Endothelial cell of umbilical vein (primary cell): ENCODE results near the gene LHFPL2.

Experiments
- EZH2 ChIP-seq: IDR thresholded peaks from 2 replicates; pipeline ENCODE4 v1.6.1; 2012; ENCODE audit warnings: borderline replicate concordance, low read depth, mild to moderate bottlenecking, moderate library complexity, low read length, inconsistent platforms; ENCODE audit not compliant: severe bottlenecking
- FOS ChIP-seq: IDR thresholded peaks from 2 replicates; pipeline ENCODE4 v1.6.1; 2011; ENCODE audit warnings: mild to moderate bottlenecking, low read length, moderate library complexity, borderline replicate concordance; ENCODE audit not compliant: insufficient read depth
- GATA2 ChIP-seq: IDR thresholded peaks from 2 replicates; pipeline ENCODE4 v1.7.0; 2011; ENCODE audit warnings: low read depth, mild to moderate bottlenecking, moderate library complexity, mixed read lengths, low read length; ENCODE audit not compliant: insufficient read length, insufficient read depth
- JUN ChIP-seq: IDR thresholded peaks from 2 replicates; pipeline ENCODE4 v1.6.1; 2011; ENCODE audit warnings: borderline replicate concordance, low read depth; ENCODE audit not compliant: insufficient read length, insufficient read depth
- MYC ChIP-seq: IDR thresholded peaks from one replicate; pipeline ENCODE4 v1.6.1; 2011; ENCODE audit warnings: mild to moderate bottlenecking, low read depth, low read length
- POLR2A ChIP-seq: IDR thresholded peaks from 2 replicates; pipeline ENCODE4 v1.6.1; 2012; ENCODE audit warnings: low read depth, mild to moderate bottlenecking, control low read depth, low read length
- POLR2AphosphoS5 ChIP-seq: IDR thresholded peaks from 2 replicates; pipeline ENCODE4 v1.6.1; 2012; ENCODE audit warnings: low read depth, mild to moderate bottlenecking, control low read depth, low read length, moderate library complexity; ENCODE audit not compliant: insufficient read depth
- TF ChIP-seq, protein P1 (sequence below), 2 donors: IDR thresholded peaks; 1 replicate in 1 of 2; 2 replicates in 1 of 2; pipeline ENCODE4 v1.5.1; 2011; ENCODE audit warnings: low read length in 2 of 2, mild to moderate bottlenecking in 2 of 2, moderate library complexity in 2 of 2, control low read depth in 1 of 2, inconsistent platforms in 1 of 2, low read depth in 1 of 2; ENCODE audit not compliant: insufficient read depth in 1 of 2; ENCODE audit errors: extremely low read depth in 1 of 2
- TF ChIP-seq, protein P2 (sequence below): IDR thresholded peaks from 2 replicates; pipeline ENCODE4 v1.6.1; 2011; ENCODE audit not compliant: insufficient read depth, insufficient read length

DNA sequence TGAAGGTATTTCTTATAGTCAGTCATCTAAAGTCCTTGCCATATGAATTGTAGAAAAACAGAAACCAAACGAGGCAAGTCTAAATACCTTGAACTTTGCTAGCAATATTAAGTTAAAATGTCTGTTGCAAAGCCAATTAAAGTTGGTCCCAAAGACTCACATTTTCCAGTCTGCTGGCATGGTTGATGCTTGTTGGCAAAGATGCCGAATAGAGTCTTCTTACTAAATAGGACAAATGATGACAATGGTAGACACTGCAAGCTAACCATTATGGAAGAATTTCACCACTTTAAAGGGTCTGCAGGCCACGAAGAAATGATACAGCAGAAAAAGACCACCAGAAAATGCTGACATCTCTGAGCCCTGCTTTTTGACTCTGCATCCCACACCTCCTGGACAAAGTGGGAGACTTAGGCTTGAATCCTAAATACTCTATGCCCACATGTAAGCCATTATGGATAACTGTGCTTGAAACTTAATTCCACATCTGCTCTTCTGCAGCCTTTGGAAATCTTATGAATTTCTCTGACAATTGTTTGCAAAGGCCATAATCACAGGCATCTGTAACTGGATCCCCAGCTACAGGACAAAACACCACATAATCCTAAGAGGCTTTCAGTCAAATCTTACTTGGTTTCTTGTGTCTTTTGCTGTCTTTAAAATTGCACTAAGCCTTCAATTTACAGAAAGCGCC is 61.3 kb downstream of the LHFPL2 start:
- TF ChIP-seq, protein P1, sequence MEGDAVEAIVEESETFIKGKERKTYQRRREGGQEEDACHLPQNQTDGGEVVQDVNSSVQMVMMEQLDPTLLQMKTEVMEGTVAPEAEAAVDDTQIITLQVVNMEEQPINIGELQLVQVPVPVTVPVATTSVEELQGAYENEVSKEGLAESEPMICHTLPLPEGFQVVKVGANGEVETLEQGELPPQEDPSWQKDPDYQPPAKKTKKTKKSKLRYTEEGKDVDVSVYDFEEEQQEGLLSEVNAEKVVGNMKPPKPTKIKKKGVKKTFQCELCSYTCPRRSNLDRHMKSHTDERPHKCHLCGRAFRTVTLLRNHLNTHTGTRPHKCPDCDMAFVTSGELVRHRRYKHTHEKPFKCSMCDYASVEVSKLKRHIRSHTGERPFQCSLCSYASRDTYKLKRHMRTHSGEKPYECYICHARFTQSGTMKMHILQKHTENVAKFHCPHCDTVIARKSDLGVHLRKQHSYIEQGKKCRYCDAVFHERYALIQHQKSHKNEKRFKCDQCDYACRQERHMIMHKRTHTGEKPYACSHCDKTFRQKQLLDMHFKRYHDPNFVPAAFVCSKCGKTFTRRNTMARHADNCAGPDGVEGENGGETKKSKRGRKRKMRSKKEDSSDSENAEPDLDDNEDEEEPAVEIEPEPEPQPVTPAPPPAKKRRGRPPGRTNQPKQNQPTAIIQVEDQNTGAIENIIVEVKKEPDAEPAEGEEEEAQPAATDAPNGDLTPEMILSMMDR (IDR thresholded peaks at IDR 0.05; ENCODE audit: extremely low read depth in 1 of 2, insufficient read depth in 1 of 2, low read depth in 1 of 2, low read length in 2 of 2) = no peak
- TF ChIP-seq EZH2 = no peak
- TF ChIP-seq, protein P2, sequence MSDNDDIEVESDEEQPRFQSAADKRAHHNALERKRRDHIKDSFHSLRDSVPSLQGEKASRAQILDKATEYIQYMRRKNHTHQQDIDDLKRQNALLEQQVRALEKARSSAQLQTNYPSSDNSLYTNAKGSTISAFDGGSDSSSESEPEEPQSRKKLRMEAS = no peak
- no peak for TF ChIP-seq POLR2AphosphoS5
- no peak for TF ChIP-seq MYC
- no peak for TF ChIP-seq POLR2A
- no peak for TF ChIP-seq JUN
- TF ChIP-seq FOS = no peak
- TF ChIP-seq GATA2 = no peak
